GM23338 (cell line): ENCODE data around the gene MMP1. TPM values are rescaled to one million over a fixed set of nuclear protein-coding genes. Genes with fewer than 3 reads are reported as not detected.

Experiments
- ATAC-seq: fragments of 200-7000 bp; cut with Tn5 transposase; 3 replicates; pipeline ENCODE4 v1.9.1; 2020
- DNase-seq: peaks from one replicate; pipeline ENCODE4 v3.0.0-alpha.2; 2015; ENCODE audit warnings: low spot score
- H2AFZ ChIP-seq: fragments of 200-600 bp; sonication (generic); 2 replicates; pipeline ENCODE4 v1.8.0; 2016; ENCODE audit warnings: antibody characterized with exemption, mild to moderate bottlenecking, moderate library complexity
- H3F3A ChIP-seq: fragments of 200-600 bp; sonication (generic); replicated peaks from 2 replicates; pipeline ENCODE4 v1.8.0; 2017; ENCODE audit warnings: antibody characterized with exemption, mixed run types, low read depth
- H3K27ac ChIP-seq: fragments of 200-600 bp; sonication (generic); 2 replicates; pipeline ENCODE4 v1.6.1; 2016; ENCODE audit warnings: low read depth
- H3K27me3 ChIP-seq: fragments of 200-600 bp; sonication (generic); 2 replicates; pipeline ENCODE4 v1.8.0; 2016; ENCODE audit warnings: mild to moderate bottlenecking, mixed run types, moderate library complexity; ENCODE audit not compliant: insufficient read depth
- H3K36me3 ChIP-seq: fragments of 200-600 bp; sonication (generic); 2 replicates; pipeline ENCODE4 v1.8.0; 2016; ENCODE audit warnings: mild to moderate bottlenecking; ENCODE audit not compliant: insufficient read depth
- H3K4me1 ChIP-seq: fragments of 200-600 bp; sonication (generic); 2 replicates; pipeline ENCODE4 v1.8.0; 2016; ENCODE audit warnings: mild to moderate bottlenecking, moderate library complexity; ENCODE audit not compliant: insufficient read depth
- H3K4me2 ChIP-seq: fragments of 200-600 bp; sonication (generic); 2 replicates; pipeline ENCODE4 v1.7.1; 2017; ENCODE audit warnings: mixed run types
- H3K4me3 ChIP-seq: fragments of 200-600 bp; sonication (generic); 2 replicates; pipeline ENCODE4 v1.6.1; 2016; ENCODE audit warnings: mixed run types
- H3K79me2 ChIP-seq: fragments of 200-600 bp; sonication (generic); replicated peaks from 2 replicates; pipeline ENCODE4 v1.8.0; 2017; ENCODE audit warnings: mild to moderate bottlenecking; ENCODE audit not compliant: insufficient read depth
- H3K9me2 ChIP-seq: fragments of 200-600 bp; sonication (generic); 2 replicates; pipeline ENCODE4 v1.8.0; 2017; ENCODE audit not compliant: insufficient read depth
- H4K20me1 ChIP-seq: fragments of 200-600 bp; sonication (generic); replicated peaks from 2 replicates; pipeline ENCODE4 v1.8.0; 2017; ENCODE audit warnings: mild to moderate bottlenecking; ENCODE audit not compliant: insufficient read depth
- H3K27ac Mint-ChIP-seq: 2 replicates; pipeline ENCODE4 v1.8.0; 2020; ENCODE audit warnings: inconsistent platforms, mild to moderate bottlenecking, moderate library complexity, mixed read lengths
- H3K27me3 Mint-ChIP-seq: 3 replicates; pipeline ENCODE4 v1.8.0; 2022; ENCODE audit warnings: low read depth, mild to moderate bottlenecking, moderate library complexity, mixed read lengths, inconsistent platforms; ENCODE audit not compliant: insufficient read depth, poor library complexity
- H3K36me3 Mint-ChIP-seq: 3 replicates; pipeline ENCODE4 v1.8.0; 2021; ENCODE audit warnings: low read depth, mild to moderate bottlenecking, inconsistent platforms, moderate library complexity, mixed read lengths
- H3K4me1 Mint-ChIP-seq: 3 replicates; pipeline ENCODE4 v1.8.0; 2020; ENCODE audit warnings: mild to moderate bottlenecking, inconsistent platforms, mixed read lengths
- H3K4me3 Mint-ChIP-seq: 3 replicates; pipeline ENCODE4 v1.8.0; 2021; ENCODE audit warnings: moderate library complexity, mild to moderate bottlenecking, inconsistent platforms, mixed read lengths
- H3K9me3 Mint-ChIP-seq: 3 replicates; pipeline ENCODE4 v1.8.0; 2020; ENCODE audit warnings: moderate library complexity, mild to moderate bottlenecking, inconsistent platforms, mixed read lengths
- CREB1 ChIP-seq: fragments of 250-450 bp; sonication (Bioruptor Pico); IDR thresholded peaks from 2 replicates; pipeline ENCODE4 v1.5.0; 2020; ENCODE audit warnings: low read depth, mild to moderate bottlenecking, moderate library complexity
- CTCF ChIP-seq, 2 experiments: fragments of 200-600 bp in 1 of 2; sonication (generic) in 1 of 2; conservative IDR thresholded peaks; 2 replicates each; pipeline versions ENCODE4 v1.5.1 to v1.6.1; 2016 to 2017; ENCODE audit warnings: antibody characterized with exemption in 2 of 2, low read depth in 2 of 2, mild to moderate bottlenecking in 2 of 2, moderate library complexity in 1 of 2
- ETS1 ChIP-seq: IDR thresholded peaks from 2 replicates; pipeline ENCODE4 v1.6.1; 2016; ENCODE audit warnings: antibody characterized with exemption
- EZH2 ChIP-seq: fragments of 200-600 bp; sonication (generic); IDR thresholded peaks from one replicate; pipeline ENCODE4 v1.8.0; 2017; ENCODE audit warnings: antibody characterized with exemption, mild to moderate bottlenecking, low read depth; ENCODE audit not compliant: unreplicated experiment
- EZH2phosphoT487 ChIP-seq: fragments of 200-600 bp; sonication (generic); IDR thresholded peaks from one replicate; pipeline ENCODE4 v1.8.1; 2018; ENCODE audit warnings: antibody characterized with exemption; ENCODE audit not compliant: unreplicated experiment
- JUNB ChIP-seq: IDR thresholded peaks from one replicate; pipeline ENCODE4 v1.6.1; 2016; ENCODE audit warnings: antibody characterized with exemption; ENCODE audit not compliant: unreplicated experiment
- NANOG ChIP-seq: IDR thresholded peaks from 2 replicates; pipeline ENCODE4 v1.6.1; 2016; ENCODE audit warnings: antibody characterized with exemption, borderline replicate concordance
- POLR2AphosphoS5 ChIP-seq: IDR thresholded peaks from 2 replicates; pipeline ENCODE4 v1.6.1; 2016; ENCODE audit warnings: antibody characterized with exemption, low read depth
- STAT1 ChIP-seq: IDR thresholded peaks from one replicate; pipeline ENCODE4 v1.6.1; 2016; ENCODE audit warnings: antibody characterized with exemption; ENCODE audit not compliant: unreplicated experiment
- ZNF114 ChIP-seq: fragments of 250-450 bp; sonication (Bioruptor Pico); IDR thresholded peaks from 2 replicates; pipeline ENCODE4 v1.5.0; 2020; ENCODE audit warnings: mild to moderate bottlenecking, moderate library complexity
- ZNF331 ChIP-seq: fragments of 250-450 bp; sonication (Bioruptor Pico); IDR thresholded peaks from 2 replicates; pipeline ENCODE4 v1.5.0; 2020; ENCODE audit warnings: low read depth, mild to moderate bottlenecking, moderate library complexity
- ZNF462 ChIP-seq: fragments of 250-450 bp; sonication (Bioruptor Pico); IDR thresholded peaks from 2 replicates; pipeline ENCODE4 v1.5.0; 2020; ENCODE audit warnings: mild to moderate bottlenecking, moderate library complexity
- polyA plus RNA-seq: library from polyadenylated mRNA; unstranded; fragments of >200 nt; fragmentation: Nextera tagmentation; extraction: Ambion mirVana; gene quantifications from 2 replicates; pipeline ENCODE4 v1.2.1, GENCODE V29; 2016
- total RNA-seq: library from RNA; depleted of rRNA; stranded (reverse); fragments of >200 nt; shearing (Covaris generic); gene quantifications from 2 replicates; pipeline ENCODE4 v1.2.3, GENCODE V29; 2014
- TF ChIP-seq, protein P1 (sequence below): IDR thresholded peaks from one replicate; pipeline ENCODE4 v1.6.1; 2018; ENCODE audit warnings: antibody characterized with exemption; ENCODE audit not compliant: unreplicated experiment

The MMP1 gene
- total and polyA plus RNA-seq, 2 experiments from 2014 or later: not detected

DNA sequence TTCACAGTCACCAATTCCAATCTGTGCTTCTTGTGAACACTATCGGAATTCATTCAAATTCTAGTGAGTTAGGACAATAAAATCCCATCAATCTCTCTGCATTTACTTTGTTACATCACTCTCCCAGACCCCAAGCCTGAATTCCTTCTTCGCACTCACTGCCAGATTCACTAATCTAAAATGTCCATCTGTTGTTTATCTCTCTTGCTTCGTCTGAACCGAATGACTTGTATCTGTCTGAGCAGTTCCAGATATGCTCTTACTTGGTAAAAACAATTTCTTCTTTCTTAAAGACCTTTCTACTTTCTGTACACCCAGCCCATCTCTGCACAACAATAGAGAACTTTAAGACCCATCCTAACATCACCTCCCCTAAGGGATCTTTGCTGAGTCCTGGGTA lies 24.6 kb downstream of the MMP1 start:
- DNase-seq (no peak), ATAC-seq (no peak)
- Mint-ChIP-seq H3K4me3 (no peak overlapping the region), H3K27me3 (no peaks in the 10 kb centered on the region), H3K4me1 (no peaks in the 10 kb centered on the region), H3K9me3 (no peaks in the 10 kb centered on the region; the same call in 2 of the 3 replicates), H3K36me3 (no peaks in the 10 kb centered on the region), H3K27ac (no peak overlapping the region)
- Histone ChIP-seq H3K27me3 (no peaks in the 10 kb centered on the region), H4K20me1 (no peaks in the 10 kb centered on the region), H3K4me3 (no peak overlapping the region), H3K9me2 (no peaks in the 10 kb centered on the region), H3K36me3 (no peaks in the 10 kb centered on the region), H3K79me2 (no peaks in the 10 kb centered on the region), H3K27ac (no peak overlapping the region), H2AFZ (no peak overlapping the region), H3K4me2 (no peak overlapping the region), H3F3A (no peaks in the 10 kb centered on the region), H3K4me1 (no peaks in the 10 kb centered on the region)
- no peak for TF ChIP-seq EZH2phosphoT487
- TF ChIP-seq, protein P1, sequence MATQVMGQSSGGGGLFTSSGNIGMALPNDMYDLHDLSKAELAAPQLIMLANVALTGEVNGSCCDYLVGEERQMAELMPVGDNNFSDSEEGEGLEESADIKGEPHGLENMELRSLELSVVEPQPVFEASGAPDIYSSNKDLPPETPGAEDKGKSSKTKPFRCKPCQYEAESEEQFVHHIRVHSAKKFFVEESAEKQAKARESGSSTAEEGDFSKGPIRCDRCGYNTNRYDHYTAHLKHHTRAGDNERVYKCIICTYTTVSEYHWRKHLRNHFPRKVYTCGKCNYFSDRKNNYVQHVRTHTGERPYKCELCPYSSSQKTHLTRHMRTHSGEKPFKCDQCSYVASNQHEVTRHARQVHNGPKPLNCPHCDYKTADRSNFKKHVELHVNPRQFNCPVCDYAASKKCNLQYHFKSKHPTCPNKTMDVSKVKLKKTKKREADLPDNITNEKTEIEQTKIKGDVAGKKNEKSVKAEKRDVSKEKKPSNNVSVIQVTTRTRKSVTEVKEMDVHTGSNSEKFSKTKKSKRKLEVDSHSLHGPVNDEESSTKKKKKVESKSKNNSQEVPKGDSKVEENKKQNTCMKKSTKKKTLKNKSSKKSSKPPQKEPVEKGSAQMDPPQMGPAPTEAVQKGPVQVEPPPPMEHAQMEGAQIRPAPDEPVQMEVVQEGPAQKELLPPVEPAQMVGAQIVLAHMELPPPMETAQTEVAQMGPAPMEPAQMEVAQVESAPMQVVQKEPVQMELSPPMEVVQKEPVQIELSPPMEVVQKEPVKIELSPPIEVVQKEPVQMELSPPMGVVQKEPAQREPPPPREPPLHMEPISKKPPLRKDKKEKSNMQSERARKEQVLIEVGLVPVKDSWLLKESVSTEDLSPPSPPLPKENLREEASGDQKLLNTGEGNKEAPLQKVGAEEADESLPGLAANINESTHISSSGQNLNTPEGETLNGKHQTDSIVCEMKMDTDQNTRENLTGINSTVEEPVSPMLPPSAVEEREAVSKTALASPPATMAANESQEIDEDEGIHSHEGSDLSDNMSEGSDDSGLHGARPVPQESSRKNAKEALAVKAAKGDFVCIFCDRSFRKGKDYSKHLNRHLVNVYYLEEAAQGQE: no peak
- no peak for TF ChIP-seq JUNB
- TF ChIP-seq ZNF114 (CRISPR knock-in tag): no peak
- no peak for TF ChIP-seq CTCF (conservative IDR thresholded peaks at IDR 0.05; ENCODE audit: low read depth in 2 of 2)
- TF ChIP-seq CREB1 (CRISPR knock-in tag): no peak
- TF ChIP-seq EZH2: no peak
- no peak for TF ChIP-seq POLR2AphosphoS5
- TF ChIP-seq ZNF462 (CRISPR knock-in tag): no peak
- TF ChIP-seq ETS1: no peak
- no peak for TF ChIP-seq ZNF331 (CRISPR knock-in tag)
- no peak for TF ChIP-seq STAT1
- no peak for TF ChIP-seq NANOG
